HUDEP-2 (cell line): ENCODE results near the gene RNU4-1.
"Not testable (repeated sequence)": the region's sequence is repeated elsewhere in the genome, so short reads cannot be mapped to it uniquely, and the experiment has no call there.

Experiments
- DNase-seq, 76 experiments: peaks; one replicate each; lab custom pipeline; 2025; ENCODE audit not compliant: unreplicated experiment in 76 of 76; lab: John Stamatoyannopoulos, UW

The RNU4-1 gene

DNA sequence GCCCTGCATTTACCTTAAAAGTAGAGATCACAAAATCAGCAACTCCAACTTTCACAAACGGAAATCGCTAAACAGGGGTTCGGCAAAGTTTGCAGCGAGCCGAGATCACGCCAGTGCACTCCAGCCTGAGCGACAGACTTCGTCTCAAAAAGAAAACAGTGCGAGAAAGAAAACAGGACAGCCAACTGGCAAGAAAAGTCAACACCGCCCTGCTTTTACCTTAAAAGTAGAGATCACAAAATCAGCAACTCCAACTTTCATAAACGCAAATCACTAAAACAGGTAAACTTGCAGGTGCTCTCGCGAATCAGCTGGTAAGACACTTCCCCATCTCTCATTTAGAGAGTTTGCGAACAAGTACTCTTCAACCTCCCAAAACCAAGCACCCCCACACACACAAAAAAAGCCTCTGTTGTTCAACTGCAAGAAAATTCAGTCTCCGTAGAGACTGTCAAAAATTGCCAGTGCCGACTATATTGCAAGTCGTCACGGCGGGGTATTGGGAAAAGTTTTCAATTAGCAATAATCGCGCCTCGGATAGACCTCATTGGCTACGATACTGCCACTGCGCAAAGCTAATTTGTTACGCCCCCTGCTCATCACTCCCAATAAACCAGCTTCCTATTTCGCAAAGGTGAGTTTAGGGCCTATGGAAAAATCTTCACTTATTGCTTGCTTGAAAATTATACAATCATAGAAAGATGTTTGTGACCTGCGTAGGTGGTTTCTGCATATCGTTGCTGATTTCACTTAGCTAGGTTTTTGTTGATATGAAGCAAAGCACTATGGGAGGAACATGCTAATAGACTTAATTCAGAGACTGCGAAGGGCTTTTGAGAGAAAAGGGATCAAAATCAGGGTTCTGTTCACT lies at the start of gene RNU4-1:
Gene RNU4-1, minus strand, starts transcription at position 577 of the 871 bp plus-strand sequence.
- DNase-seq = peak; percentile 10 to 95 (median 77)

DNA sequence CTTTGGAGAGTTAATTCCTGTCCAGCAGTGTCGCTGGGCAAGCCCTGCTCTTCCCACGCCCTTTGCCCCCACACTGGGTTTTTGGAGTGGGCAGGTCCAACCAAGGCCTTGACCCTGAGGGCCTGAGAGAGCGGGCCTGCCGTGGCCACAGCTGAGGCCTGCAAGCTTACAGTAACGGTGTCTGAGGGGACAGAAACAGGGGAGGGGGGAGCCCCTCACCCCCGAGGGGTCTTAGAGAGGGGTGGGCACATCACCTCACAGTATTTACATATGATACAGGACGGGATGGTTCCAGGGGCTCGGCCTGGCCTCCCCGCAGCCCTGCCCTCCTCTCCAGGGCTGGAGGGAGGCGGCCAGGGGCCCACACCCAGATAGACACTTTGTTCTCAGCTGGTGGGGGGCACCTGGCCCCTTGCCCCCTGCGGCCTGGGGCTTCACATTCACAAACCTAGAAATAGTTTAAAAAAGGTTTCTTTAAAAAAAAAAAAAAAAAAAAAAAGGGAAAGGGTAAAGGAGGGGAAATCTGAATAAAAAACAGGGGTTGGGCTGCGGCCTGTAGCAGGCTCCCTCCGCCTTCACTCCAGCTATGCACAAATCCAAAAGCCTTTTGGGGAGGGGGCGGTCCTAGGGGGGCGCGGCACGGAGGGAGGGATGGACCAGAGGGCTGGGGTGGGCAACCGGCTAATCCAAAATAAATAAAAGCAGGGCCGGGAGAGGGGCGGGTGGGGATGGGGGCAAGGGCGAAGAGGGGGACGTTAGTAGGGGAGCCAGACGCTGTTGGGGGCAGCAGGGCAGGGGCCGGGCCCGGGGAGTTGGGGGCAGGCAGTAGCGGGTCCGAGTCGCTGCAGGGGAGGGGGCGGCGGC lies 49.4 kb upstream of the RNU4-1 start:
- DNase-seq = no peak

DNA sequence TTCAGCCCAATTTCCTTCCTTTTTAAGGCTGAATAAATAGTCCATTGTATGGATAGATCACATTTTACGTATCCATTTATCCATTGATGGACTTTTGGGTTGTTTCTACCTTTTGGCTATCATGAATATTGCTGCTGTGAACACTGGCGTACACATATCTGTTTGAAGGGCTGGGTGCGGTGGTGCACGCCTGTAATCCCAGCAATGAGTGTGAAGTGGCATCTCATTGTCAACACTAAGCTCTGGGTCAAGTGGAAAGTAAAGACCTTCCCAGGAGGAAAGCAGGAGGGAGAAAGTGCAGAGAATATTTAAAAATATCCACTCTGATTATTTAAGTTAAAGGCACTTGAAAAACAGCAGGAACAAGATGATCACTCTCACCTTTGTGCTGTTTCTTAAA lies 46.2 kb upstream of the RNU4-1 start:
- no peak for DNase-seq

DNA sequence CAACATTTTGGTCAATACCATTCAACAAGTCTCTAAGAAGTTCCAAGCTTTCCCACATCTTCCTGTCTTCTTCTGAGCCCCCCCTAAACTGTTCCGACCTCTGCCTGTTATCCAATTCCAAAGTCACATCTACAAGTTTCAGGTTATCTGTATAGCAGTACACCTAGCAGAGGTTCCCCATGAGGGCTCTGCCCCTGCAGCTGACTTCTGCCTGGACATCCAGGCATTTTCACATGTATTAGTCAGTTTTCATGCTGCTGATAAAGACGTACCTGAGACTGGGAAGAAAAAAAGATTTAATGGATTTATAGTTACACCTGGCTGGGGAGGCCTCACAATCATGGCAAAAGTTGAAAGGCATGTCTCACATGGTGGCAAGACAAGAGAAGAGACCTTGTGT lies 44.7 kb upstream of the RNU4-1 start:
- DNase-seq = no peak

DNA sequence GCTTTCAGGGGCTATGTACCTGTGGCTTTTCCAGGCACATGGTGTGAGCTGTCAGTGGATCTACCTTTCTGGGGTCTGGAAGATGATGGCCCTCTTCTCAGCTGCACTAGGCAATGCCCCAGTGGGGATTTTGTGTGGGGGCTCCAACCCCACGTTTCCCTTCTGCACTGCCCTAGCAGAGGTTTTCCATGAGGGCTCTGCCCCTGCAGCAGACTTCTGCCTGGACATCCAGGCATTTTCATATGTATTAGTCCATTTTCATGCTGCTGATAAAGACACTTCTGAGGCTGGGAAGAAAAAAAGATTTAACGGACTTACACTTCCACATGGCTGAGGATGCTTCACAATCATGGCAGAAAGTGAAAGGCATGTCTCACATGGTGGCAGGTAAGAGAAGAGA lies 43.4 kb upstream of the RNU4-1 start:
- not testable (repeated sequence) for DNase-seq

DNA sequence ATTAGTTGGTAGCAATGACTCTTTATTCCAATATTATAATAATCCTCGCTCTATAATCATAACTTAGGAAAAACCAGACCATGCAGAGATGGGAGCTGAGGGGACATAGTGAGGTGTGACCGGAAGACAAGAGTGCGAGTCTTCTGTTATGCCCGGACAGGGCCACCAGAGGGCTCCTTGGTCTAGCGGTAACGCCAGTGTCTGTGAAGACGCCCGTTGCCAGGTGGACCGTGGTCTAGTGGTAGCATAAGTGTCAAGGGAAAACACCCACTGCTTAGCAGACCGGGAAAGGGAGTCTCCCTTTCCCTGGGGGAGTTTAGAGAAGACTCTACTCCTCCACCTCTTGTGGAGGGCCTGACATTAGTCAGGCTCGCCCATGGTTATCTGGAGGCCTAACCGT lies 42.4 kb upstream of the RNU4-1 start:
- peak in 20 of 76 experiments; percentile 2 to 30 (median 12) for DNase-seq

DNA sequence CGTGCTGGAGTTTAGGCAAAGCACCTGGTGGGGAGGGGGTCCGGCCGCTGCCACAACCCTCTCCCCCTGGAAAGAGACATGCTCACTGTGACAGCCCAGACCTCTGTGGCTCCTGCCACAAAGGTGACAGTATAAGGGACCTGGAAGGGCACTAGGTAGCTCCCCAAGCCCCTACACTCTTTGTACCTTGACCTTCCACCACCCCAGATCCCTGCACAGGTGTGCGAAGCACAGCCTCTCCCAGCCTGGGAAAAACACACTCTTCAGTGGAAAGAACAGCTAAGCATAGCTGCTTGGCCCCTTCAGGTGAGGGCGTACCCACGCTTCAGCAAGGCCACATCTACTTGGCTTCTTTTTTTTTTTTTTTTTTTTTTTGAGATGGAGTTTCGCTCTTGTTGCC lies 39.5 kb upstream of the RNU4-1 start:
- no peak for DNase-seq

DNA sequence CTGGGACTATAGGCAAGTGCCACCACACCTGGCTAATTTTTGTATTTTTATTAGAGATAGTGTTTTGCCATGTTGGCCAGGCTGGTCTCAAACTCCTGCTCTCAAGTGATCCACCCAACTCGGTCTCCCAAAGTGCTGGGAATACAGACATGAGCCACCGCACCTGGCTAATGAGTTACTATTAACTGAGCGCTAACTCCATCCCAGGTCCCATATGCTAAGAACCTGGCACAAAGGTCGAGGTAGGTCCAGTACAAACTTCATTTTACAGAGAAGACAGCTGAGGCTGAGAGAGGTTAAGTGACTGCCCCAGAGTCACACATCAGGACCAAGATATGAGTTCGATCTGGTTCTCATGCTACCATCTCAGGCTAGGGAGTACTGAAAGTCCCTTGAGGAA lies 39.0 kb upstream of the RNU4-1 start:
- DNase-seq = no peak

DNA sequence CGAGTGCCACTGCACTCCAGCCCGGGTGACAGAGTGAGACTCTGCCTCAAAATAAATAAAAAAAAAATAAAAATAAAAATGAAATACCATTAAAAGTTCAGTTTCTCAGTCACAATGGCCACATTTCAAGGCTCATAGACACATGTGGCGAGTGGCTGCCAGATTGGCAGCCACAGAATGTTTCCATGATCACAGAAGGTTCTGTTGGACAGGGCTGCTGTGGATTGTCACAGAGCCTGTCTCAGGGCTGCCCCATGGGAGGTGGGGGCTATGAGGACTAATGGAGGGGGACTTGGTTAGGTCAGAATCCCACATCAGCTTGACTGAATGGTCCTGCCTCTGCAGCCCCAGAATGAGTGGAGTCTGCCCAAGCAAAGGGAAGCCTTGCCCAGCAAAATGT lies 38.4 kb upstream of the RNU4-1 start:
- no peak for DNase-seq

DNA sequence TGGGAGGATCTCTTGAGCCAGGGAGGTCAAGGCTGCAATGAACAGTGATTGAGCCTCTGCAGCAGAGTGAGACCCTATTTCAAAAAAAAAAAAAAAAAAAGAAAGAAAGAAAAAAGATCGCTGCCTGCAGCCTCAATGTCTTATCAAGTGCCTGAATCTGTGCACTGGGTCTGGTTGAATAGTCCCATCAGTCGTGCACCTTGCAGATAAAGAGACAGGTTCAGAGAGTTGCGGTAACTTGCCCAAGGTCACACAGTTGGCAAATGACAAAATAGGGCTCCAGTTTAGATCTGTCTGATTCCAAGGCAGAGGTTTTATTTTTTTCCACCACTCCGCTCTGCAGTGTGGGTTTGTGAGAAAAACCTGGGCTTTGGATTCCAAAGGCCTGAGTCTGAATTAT lies 35.2 kb upstream of the RNU4-1 start:
- DNase-seq = peak in 1 of 76 experiments; percentile 9

DNA sequence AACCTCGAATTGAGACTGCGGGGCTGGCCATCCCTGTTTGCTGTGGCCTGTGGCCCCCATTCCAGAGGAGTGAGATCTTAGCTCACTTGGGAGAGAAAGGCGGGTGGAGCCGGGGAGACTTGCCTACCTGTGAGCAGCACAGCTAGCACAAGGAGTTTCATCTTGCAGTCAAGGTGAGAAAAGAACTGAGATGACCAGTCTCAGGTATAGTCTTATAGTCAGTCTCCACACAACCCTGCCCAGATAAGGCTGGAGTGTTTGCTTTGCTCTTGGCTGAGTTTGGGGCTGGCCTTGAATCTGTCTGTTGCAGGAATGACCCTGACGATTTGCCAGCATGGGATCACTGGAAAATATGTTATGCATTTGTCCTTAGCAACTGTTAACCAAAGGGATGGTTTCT lies 34.6 kb upstream of the RNU4-1 start, which contains the start of gene PLA2G1B:
Gene PLA2G1B, minus strand, starts transcription at position 187 of the 400 bp plus-strand sequence. Its CDS starts 26 bp downstream, at position 161.
- DNase-seq = no peak

DNA sequence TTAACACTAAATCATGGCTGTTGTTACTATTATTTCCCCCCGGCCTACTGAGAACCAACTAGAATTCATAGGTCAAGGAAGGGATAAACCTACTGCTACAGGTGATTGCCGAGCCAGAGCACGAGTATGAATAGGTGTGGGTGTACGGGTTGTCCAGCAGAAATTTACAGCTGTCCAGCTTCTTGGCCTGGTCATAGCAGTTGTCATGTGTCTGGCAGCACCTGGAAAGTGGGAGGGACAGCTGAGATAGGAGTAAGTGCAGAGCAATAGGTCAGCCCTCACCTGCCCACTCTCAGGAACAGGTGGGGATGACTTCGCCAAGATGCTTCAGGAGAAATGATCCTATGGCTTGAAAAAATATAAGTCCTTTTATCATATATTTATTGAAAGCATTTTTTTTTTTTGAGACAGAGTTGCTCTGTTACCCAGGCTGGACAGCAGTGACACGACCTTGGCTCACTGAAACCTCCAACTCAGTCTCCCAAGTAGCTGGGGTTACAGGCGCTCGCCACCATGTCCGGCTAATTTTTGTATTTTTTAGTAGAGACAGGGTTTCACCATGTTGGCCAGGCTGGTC lies 31.9 kb upstream of the RNU4-1 start:
- no peak for DNase-seq

DNA sequence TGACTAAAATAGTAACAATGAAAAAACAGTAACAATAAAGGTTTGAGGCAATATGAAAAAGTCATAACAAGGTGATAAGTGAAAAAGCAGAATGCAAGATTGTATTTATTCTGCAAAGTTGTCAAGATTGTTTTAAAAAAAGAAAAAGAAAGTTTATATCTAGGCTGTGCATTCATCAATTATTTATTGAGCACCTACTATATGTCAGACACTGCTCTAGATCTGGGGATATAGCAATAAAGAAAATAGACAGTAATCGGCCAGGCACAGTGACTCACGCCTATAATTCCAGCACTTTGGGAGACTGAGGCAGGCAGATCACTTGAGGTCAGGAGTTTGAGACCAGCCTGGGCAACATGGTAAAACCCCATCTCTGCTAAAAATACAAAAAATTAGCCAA lies 30.7 kb upstream of the RNU4-1 start:
- DNase-seq = no peak

DNA sequence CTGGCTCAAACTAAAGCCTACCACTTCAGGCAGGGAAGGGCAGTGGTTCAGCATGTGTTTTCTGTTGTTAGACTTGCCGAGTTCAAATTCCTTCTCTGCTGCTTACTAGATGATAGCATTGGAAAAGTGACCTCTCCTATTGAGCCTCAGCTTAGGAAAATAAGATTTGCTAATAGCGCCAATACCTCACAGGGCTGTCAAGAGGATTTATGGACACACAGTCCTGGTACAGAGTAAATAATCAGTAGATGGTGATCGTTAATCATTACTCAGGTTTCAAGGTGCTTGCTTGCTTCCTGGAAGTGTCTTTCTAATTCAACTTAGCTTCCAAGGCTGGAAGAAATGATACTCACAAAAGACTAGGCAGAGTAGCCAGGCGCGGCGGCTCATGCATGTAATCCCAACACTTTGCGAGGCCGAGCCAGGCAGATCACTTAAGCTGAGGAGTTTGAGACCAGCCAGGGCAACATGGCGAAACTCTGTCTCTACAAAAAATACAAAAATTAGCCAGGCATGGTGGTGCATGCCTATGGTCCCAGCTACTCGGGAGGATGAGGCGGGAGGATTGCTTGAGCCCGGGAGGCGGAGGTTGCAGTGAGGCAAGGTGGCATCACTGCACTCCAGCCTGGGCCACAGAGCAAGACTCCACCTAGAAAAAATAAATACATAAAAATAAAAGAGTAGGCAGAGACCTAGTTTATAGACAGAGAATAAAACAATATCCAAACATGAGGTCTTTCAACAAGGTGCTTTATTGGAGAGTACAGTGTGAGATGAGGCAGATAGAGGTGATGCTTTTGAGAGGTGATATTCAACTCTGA lies 28.6 kb upstream of the RNU4-1 start:
- no peak for DNase-seq

DNA sequence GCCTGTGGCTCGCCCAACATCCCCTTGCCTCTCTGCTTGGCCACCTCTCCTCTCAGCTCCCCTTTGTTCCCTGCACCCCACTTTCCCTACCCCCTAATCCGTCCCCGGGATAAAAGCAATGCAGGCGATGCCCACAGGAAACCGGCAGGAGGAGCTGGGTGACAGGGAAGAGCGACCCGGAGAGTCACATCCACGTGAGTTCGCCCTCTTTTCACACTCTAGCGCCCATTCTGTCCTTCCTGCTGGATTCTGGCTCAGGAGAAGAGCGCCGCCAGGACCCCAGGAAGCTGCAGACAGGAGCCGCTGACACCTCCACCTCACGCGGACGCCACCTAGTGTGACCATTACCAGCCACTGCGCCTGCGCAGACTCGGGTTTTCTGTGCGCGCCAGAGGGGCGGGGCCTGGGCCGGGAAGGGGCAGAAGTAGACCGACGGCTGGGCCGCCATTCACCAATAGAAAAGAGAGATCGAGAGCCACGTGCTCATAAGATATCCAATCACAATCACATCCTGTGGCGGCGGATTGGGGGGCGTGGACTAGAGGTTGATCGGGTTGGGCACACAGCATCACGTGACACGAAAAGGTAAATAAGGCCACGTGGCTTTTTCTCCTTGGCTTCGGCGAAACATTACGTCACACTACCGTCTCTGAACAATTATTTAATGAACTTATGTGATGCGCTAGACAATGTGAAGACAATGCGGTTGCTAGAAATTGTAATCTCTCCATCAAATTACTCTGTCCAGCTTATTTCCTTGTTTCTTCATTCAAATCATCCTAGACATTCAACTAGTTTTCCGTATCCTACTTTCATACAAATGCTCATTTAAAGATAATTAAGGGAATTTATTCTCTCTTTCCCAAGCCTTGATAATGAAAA lies 24.4 kb upstream of the RNU4-1 start:
- peak; percentile 64 to 100 (median 99) for DNase-seq

DNA sequence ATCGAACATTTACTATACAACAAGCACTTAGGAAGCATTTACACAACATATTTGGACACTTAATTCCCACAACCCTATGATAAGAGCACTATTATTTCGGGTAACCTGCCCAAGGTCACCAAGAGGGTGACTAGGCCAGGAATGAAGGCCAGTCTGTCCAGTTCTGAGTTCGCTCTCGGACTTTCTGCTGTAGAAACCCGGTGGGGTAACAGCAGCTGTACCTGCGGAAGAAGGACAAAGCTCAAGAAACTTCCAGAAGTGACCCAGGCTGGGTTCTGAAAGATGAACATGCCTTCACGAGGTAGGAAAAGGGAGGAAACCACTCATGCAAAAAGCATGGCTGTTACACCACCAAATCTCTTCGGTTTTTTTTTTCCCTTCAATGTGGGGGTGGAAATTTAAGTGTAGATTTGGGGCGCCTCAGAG lies 23.8 kb upstream of the RNU4-1 start:
- peak in 1 of 76 experiments; percentile 35 for DNase-seq

DNA sequence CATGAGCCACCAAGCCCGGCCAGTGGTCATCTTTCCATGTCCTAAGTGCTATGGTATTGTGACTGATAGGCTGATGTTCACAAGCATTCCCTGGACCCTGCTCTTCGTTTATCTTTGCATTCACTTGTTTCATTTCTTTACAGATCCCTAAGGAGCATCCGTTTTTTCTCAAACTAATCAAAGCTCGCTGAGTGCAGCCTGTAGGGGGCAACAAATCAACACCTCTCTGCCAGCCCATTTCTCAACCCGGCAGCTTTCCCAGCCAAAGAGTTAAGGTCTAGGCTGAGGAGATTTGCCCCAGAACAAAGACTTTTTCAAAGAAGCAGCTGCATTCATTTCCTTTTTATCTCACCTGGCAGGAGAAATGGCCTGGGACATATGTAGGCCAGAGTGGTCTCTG lies 21.2 kb upstream of the RNU4-1 start:
- DNase-seq = peak in 4 of 76 experiments; percentile 2 to 7 (median 4)

DNA sequence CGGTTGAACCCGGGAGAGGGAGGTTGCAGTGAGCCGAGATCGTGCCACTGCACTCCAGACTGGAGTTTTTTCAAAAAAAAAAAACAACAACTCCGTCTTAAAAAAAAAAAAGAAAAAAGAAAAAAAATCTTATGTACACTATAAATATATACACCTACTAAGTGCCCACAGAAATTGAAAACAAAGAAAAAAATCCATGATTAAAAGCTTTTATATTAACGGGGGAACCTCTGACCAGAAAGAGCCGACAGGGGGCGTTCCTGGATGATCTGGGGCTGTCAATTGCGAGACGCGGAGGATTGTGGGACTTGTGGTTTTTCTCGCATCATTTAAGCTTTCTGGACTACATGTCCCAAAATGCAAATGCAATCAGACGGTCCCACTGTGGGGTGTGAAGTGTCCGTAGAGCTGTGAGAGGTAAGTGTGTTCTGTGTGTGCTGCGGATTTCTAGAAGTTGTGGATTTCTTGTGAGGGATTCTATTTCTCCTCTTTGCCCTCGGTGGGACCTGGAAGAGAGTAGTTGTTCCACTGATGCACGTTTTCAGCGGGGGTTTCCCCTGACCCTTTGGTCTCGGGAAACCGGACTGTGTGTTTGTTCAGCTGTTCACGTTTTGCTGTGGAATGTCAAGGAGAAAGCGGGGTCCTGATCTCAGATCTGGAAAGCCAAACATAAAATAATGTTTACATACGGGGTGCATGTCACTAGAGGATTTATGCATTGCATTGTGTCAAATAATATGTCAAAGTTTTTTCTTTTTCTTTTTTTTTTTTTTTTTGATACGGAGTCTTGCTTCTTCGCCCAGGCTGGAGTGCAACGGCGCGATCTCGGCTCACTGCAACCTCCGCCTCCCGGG lies 9.2 kb upstream of the RNU4-1 start, which contains the start of gene SIRT4:
Gene SIRT4, plus strand, starts transcription at position 360 of the 854 bp plus-strand sequence. CDS start 1,241 bp downstream, outside the sequence.
- peak in 74 of 76 experiments; percentile 12 to 91 (median 76) for DNase-seq
